Endothelial cell (in vitro differentiated cells): ENCODE data around the gene TCAF1. TPM values are rescaled to one million over a fixed set of nuclear protein-coding genes. Genes with fewer than 3 reads are reported as not detected.

Source experiments
- DNase-seq: peaks from one replicate; pipeline ENCODE4 v3.0.0; 2021; ENCODE audit warnings: low spot score
- H3K27ac Mint-ChIP-seq: one replicate; pipeline ENCODE4 v1.8.0; 2021; ENCODE audit warnings: mixed read lengths, inconsistent platforms; ENCODE audit not compliant: unreplicated experiment
- H3K27me3 Mint-ChIP-seq: one replicate; pipeline ENCODE4 v1.8.0; 2021; ENCODE audit warnings: mild to moderate bottlenecking, moderate library complexity, mixed read lengths, inconsistent platforms; ENCODE audit not compliant: unreplicated experiment
- H3K36me3 Mint-ChIP-seq: one replicate; pipeline ENCODE4 v1.8.0; 2021; ENCODE audit warnings: mild to moderate bottlenecking, low read depth, mixed read lengths, inconsistent platforms; ENCODE audit not compliant: unreplicated experiment
- H3K4me1 Mint-ChIP-seq: one replicate; pipeline ENCODE4 v1.8.0; 2021; ENCODE audit warnings: mild to moderate bottlenecking, mixed read lengths, inconsistent platforms; ENCODE audit not compliant: unreplicated experiment
- H3K4me3 Mint-ChIP-seq: one replicate; pipeline ENCODE4 v1.8.0; 2021; ENCODE audit warnings: mild to moderate bottlenecking, mixed read lengths, inconsistent platforms; ENCODE audit not compliant: unreplicated experiment
- H3K9me3 Mint-ChIP-seq: one replicate; pipeline ENCODE4 v1.8.0; 2021; ENCODE audit warnings: mixed read lengths, inconsistent platforms; ENCODE audit not compliant: unreplicated experiment
- CTCF ChIP-seq: fragments of 200-600 bp; sonication (generic); IDR thresholded peaks from one replicate; pipeline ENCODE4 v1.5.0; 2021; ENCODE audit warnings: antibody characterized with exemption; ENCODE audit not compliant: unreplicated experiment
- total RNA-seq: library from RNA; stranded (reverse); fragmentation: NEBNext Ultra II Directional; extraction: Animal tissue kit (Norgen Biotek cat#: 25700); gene quantifications from one replicate; pipeline ENCODE4 v1.2.1, GENCODE V29; 2021; ENCODE audit not compliant: unreplicated experiment

The TCAF1 gene
- total RNA-seq, 1 donor from 2014 or later, result 79.7 TPM

- H3K36me3 Mint-ChIP-seq, result no peaks in the 10 kb centered on the region
- no peaks in the 10 kb centered on the region for H3K4me1 Mint-ChIP-seq
- H3K27ac Mint-ChIP-seq, result no peak overlapping the region
- no peak for DNase-seq
- no peak for TF ChIP-seq CTCF
- H3K9me3 Mint-ChIP-seq, result no peaks in the 10 kb centered on the region
- H3K4me3 Mint-ChIP-seq, result no peak overlapping the region
- no peaks in the 10 kb centered on the region for H3K27me3 Mint-ChIP-seq
These were observed 22.9 kb upstream of the TCAF1 start for GRCh38 chr7:143924851-143925250.

DNA sequence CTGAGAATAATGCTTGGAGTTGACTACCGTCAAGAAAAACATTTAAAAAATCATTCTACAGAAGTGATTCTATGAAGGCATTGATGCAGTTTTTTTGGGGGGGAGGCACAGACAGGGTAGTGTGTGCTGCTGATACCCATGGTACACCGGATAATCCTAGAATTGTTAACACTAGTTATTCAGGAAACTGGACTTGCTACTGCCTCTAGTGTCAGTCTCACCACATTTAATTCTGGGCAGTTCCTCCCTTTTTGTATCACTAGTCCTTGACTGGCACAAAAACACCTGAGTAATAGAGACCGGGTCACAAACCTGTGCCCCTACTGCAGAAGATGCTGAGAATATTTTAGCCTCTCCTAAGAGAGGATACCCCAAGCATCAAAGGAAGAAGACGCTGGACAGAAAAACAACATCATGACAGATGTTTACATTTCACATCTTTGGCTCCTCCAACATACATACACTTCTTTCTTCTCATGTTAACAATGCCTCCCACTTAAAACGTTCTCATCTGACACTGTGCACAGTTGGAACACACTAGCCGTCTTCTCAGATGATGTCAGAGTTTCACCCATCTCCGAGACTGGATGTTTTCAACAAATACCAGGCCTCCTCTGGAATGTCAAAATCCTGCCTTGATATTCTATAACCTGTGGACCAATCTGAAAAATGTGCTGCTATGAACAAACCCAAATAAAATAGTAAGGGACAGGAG lies 13.1 kb upstream of the TCAF1 start:
- H3K4me1 Mint-ChIP-seq, result no peaks in the 10 kb centered on the region
- H3K27me3 Mint-ChIP-seq, result no peaks in the 10 kb centered on the region
- no peaks in the 10 kb centered on the region for H3K9me3 Mint-ChIP-seq
- TF ChIP-seq CTCF, result no peak
- DNase-seq, result no peak
- no peak overlapping the region for H3K27ac Mint-ChIP-seq
- no peak overlapping the region for H3K4me3 Mint-ChIP-seq
- no peaks in the 10 kb centered on the region for H3K36me3 Mint-ChIP-seq

GRCh38 chr7:143913945-143914615 lies 12.1 kb upstream of the TCAF1 start:
- Mint-ChIP-seq H3K36me3 (no peaks in the 10 kb centered on the region), H3K27ac (no peak overlapping the region), H3K27me3 (no peaks in the 10 kb centered on the region), H3K4me3 (no peak overlapping the region), H3K4me1 (no peaks in the 10 kb centered on the region), H3K9me3 (no peaks in the 10 kb centered on the region)
- TF ChIP-seq CTCF, result no peak
- no peak for DNase-seq

DNA sequence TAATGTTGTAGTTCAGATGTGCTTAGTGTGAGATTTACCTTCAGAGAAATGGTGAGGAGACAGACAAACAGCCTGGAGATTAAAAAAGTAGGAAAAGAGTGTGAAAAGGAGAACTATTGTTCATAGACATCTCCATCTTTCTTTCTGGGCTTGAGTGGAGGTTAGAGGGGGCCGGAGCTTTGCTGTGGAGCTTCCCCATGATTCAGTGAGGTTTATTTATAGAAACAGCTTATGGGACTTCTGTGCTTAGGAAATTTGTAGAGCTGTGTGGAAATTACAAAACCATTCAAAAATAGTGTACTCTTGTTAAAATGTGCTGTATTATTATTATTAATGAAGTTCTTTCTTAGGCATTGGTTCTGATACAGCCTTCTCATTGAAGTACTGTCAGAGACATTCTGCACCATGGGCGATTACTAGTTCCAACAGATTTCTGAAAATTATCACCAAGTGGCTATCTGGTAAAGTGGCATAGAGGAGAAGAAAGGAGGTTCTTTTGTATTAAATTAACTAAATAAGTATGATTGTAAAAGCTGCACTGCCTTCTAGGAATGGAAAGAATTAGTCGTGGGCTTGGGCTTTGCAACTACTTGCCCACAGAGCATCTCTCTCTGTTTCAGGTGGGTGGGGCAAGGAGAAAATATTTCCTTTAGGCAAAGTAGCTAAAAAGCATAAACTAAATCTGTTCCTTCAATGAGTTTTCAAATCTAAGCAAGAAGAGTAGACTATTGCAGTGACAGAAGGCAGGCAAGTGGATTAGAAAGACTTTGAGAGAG lies 8.7 kb upstream of the TCAF1 start:
- no peaks in the 10 kb centered on the region for H3K9me3 Mint-ChIP-seq
- no peak for TF ChIP-seq CTCF

More for the DNA sequence above, 8.7 kb upstream of the TCAF1 start:
- H3K4me3 Mint-ChIP-seq, result no peak overlapping the region
- no peak for DNase-seq
- H3K27ac Mint-ChIP-seq, result no peak overlapping the region
- H3K27me3 Mint-ChIP-seq, result no peaks in the 10 kb centered on the region
- no peaks in the 10 kb centered on the region for H3K36me3 Mint-ChIP-seq
- H3K4me1 Mint-ChIP-seq, result no peaks in the 10 kb centered on the region
